K562 (cell line): ENCODE data around the gene PRELID1. TPM values are rescaled to one million over a fixed set of nuclear protein-coding genes. Genes with fewer than 3 reads are reported as not detected.
A peak's percentile ranks its signal among the peaks of the same experiment; 100 is the strongest.

Experiments used
- E2F8 ChIP-seq: fragments of 450-650 bp; IDR thresholded peaks from 2 replicates; pipeline ENCODE4 v1.7.1; 2018; ENCODE audit warnings: mild to moderate bottlenecking, low read depth; ENCODE audit not compliant: partially characterized antibody
- ELK1 ChIP-seq: sonication (generic); formaldehyde crosslinking; IDR thresholded peaks from 2 replicates; pipeline ENCODE4 v1.8.1; 2022; ENCODE audit warnings: missing genetic modification reagents
- FOS ChIP-seq: IDR thresholded peaks from 3 replicates; pipeline ENCODE4 v1.6.1; 2011; ENCODE audit not compliant: insufficient read length; ENCODE audit errors: extremely low read depth
- GATAD2A ChIP-seq: fragments of 450-650 bp; IDR thresholded peaks from 2 replicates; pipeline ENCODE4 v1.6.1; 2017
- HNRNPK ChIP-seq: fragments of 200-400 bp; formaldehyde crosslinking; IDR thresholded peaks from one replicate; pipeline ENCODE4 v1.6.1; 2018; ENCODE audit warnings: mild to moderate bottlenecking, low read depth, low read length; ENCODE audit not compliant: poor library complexity, severe bottlenecking
- KDM5B ChIP-seq: fragments of 200-600 bp; sonication (generic); IDR thresholded peaks from 2 replicates; pipeline ENCODE4 v1.6.1; 2012; ENCODE audit warnings: low read depth, mild to moderate bottlenecking, moderate library complexity, low read length, control low read depth, inconsistent platforms; ENCODE audit not compliant: insufficient replicate concordance
- POLR2B ChIP-seq: fragments of 450-650 bp; IDR thresholded peaks from 2 replicates; pipeline ENCODE4 v1.6.1; 2018; ENCODE audit warnings: low read depth; ENCODE audit not compliant: partially characterized antibody
- RBFOX2 ChIP-seq: fragments of 200-400 bp; formaldehyde crosslinking; IDR thresholded peaks from 2 replicates; pipeline ENCODE4 v1.6.1; 2017; ENCODE audit warnings: low read depth, mild to moderate bottlenecking, low read length, moderate library complexity
- RCOR1 ChIP-seq, 2 experiments: IDR thresholded peaks; 2 replicates each; pipeline ENCODE4 v1.6.1; 2012; ENCODE audit warnings: low read depth in 2 of 2, low read length in 2 of 2, borderline replicate concordance in 1 of 2, improper control_type of control experiment in 1 of 2
- TARDBP ChIP-seq: fragments of 450-650 bp; IDR thresholded peaks from 2 replicates; pipeline ENCODE4 v1.6.1; 2016
- TFE3 ChIP-seq: fragments of 450-650 bp; formaldehyde crosslinking; IDR thresholded peaks from 2 replicates; pipeline ENCODE4 v1.4.0; 2020; ENCODE audit warnings: mild to moderate bottlenecking, mixed read lengths
- THAP12 ChIP-seq: fragments of 250-450 bp; sonication (Bioruptor Pico); IDR thresholded peaks from 2 replicates; pipeline ENCODE4 v1.9.0; 2021; ENCODE audit warnings: mild to moderate bottlenecking, inconsistent platforms
- ZBTB1 ChIP-seq: sonication (generic); formaldehyde crosslinking; IDR thresholded peaks from 2 replicates; pipeline ENCODE4 v1.8.1; 2023; ENCODE audit warnings: missing genetic modification reagents, low read depth, mild to moderate bottlenecking, borderline replicate concordance
- ZNF444 ChIP-seq: fragments of 250-450 bp; sonication (Bioruptor Pico); IDR thresholded peaks from 2 replicates; pipeline ENCODE4 v1.4.0; 2020; ENCODE audit warnings: mild to moderate bottlenecking, moderate library complexity
- ZNF449 ChIP-seq: fragments of 250-450 bp; sonication (Bioruptor Pico); IDR thresholded peaks from 2 replicates; pipeline ENCODE4 v1.8.0; 2022; ENCODE audit warnings: moderate library complexity, mild to moderate bottlenecking, inconsistent platforms
- ZZZ3 ChIP-seq: fragments of 450-650 bp; IDR thresholded peaks from 2 replicates; pipeline ENCODE4 v1.6.1; 2016; ENCODE audit warnings: antibody characterized with exemption, mild to moderate bottlenecking, moderate library complexity
- polyA plus RNA-seq, 8 experiments: library from polyadenylated mRNA; depleted of rRNA in 4 of 8; stranded (reverse) in 5 of 8; unstranded in 3 of 8; fragments of >200 nt; fragmentation: Nextera tagmentation in 2 of 8; fragmentation: Illumina TruSeq in 1 of 8; extraction: Ambion mirVana in 2 of 8; extraction: Trizol in 1 of 8; gene quantifications; 2 replicates each; pipeline versions ENCODE4 v1.2.1 to v1.2.3, GENCODE V29; 2011 to 2014; ENCODE audit warnings: inconsistent platforms in 1 of 8, missing spikeins in 1 of 8
- total RNA-seq, 7 experiments: library from RNA; depleted of rRNA in 6 of 7; stranded (reverse); fragments of >200 nt in 6 of 7; fragmentation: Illumina TruSeq in 2 of 7; extraction: Trizol in 2 of 7; gene quantifications; 2 replicates each; pipeline versions ENCODE4 v1.2.1 to v1.2.3, GENCODE V29; 2011 to 2021; ENCODE audit warnings: low replicate concordance in 1 of 7

The PRELID1 gene
- total and polyA plus RNA-seq, 9 of the 15 experiments (the other 6 are each of a cell fraction or from before 2014, with no cell fraction given): 40.1 to 484 (median 340) TPM

- no peak for TF ChIP-seq THAP12 (CRISPR knock-in tag)
- no peak for TF ChIP-seq HNRNPK
- TF ChIP-seq ZBTB1 (CRISPR knock-in tag): no peak
- no peak for TF ChIP-seq FOS
- TF ChIP-seq TARDBP: no peak
- TF ChIP-seq ZNF449 (CRISPR knock-in tag): no peak
- TF ChIP-seq POLR2B: no peak
- no peak for TF ChIP-seq ZNF444 (CRISPR knock-in tag)
- no peak for TF ChIP-seq GATAD2A
- peak; percentile 11 for TF ChIP-seq KDM5B
- no peak for TF ChIP-seq ZZZ3
- TF ChIP-seq E2F8: peak; percentile 9
- TF ChIP-seq RBFOX2: peak; percentile 20
- TF ChIP-seq RCOR1 (IDR thresholded peaks at IDR 0.05; ENCODE audit: borderline replicate concordance in 1 of 2, low read depth in 2 of 2, low read length in 2 of 2): peak in 1 of 2 experiments; percentile 72; a peak in 2 of 4 replicates
- no peak for TF ChIP-seq TFE3
- no peak for TF ChIP-seq ELK1
Observed at GRCh38 chr5:177312649-177313181, 9.1 kb downstream of the PRELID1 start (continued).
